ENCODE results near the gene MYBPHL.

Gene MYBPHL

DNA sequence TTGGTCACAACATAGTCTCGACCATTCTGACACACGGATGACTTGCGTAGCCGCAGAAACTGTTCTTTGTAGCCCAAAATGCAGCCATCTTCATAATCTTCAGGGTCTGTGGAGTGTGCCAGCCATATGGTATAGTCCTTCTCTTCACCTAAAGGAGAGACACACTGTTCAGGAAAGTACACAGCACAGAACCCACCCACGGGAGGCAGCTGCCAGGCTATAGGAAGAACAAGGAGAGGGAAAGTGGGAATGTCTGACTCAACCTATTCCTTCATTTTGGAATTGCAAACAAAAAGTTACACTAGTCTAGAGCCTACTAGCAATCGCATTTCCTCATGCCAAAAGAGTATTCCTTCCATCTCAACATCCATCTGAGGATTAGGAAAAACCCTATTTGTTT is 16.2 kb upstream of the MYBPHL start:
- TF ChIP-seq, protein P1, sequence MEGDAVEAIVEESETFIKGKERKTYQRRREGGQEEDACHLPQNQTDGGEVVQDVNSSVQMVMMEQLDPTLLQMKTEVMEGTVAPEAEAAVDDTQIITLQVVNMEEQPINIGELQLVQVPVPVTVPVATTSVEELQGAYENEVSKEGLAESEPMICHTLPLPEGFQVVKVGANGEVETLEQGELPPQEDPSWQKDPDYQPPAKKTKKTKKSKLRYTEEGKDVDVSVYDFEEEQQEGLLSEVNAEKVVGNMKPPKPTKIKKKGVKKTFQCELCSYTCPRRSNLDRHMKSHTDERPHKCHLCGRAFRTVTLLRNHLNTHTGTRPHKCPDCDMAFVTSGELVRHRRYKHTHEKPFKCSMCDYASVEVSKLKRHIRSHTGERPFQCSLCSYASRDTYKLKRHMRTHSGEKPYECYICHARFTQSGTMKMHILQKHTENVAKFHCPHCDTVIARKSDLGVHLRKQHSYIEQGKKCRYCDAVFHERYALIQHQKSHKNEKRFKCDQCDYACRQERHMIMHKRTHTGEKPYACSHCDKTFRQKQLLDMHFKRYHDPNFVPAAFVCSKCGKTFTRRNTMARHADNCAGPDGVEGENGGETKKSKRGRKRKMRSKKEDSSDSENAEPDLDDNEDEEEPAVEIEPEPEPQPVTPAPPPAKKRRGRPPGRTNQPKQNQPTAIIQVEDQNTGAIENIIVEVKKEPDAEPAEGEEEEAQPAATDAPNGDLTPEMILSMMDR (IDR thresholded peaks at IDR 0.05; ENCODE audit: borderline replicate concordance, control extremely low read depth, extremely low read depth, insufficient read depth, missing control alignments), result no peak
- in situ Hi-C loops (cut with MboI; ENCODE audit: low sequenced_read_pairs, unreplicated experiment), result no loop called here
- no peak for DNase-seq (ENCODE audit: low spot score)

DNA sequence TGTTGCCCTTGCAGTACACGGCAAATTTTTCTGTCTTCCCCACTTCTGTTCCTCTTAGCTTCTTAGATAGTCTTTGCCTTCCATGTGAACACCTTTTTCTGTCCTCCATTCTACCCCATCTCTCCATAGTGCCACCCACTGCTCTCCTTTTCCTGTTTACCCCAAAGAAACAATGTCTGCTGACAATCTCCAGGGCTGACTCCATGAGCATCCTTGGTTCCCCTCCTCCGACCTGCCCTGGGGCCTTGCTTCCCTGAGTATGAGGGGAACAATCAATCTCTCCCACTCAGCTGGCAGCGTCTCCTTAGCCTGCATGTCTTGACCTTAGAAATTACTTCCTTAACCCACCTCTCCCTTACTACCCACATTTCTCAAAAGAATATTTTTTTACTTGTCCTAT is 12.3 kb upstream of the MYBPHL start:
- in situ Hi-C loops (cut with MboI; ENCODE audit: low sequenced_read_pairs, unreplicated experiment), result no loop called here
- TF ChIP-seq, protein P1 (IDR thresholded peaks at IDR 0.05; ENCODE audit: borderline replicate concordance, control extremely low read depth, extremely low read depth, insufficient read depth, missing control alignments), result no peak
- no peak for DNase-seq (ENCODE audit: low spot score)

DNA sequence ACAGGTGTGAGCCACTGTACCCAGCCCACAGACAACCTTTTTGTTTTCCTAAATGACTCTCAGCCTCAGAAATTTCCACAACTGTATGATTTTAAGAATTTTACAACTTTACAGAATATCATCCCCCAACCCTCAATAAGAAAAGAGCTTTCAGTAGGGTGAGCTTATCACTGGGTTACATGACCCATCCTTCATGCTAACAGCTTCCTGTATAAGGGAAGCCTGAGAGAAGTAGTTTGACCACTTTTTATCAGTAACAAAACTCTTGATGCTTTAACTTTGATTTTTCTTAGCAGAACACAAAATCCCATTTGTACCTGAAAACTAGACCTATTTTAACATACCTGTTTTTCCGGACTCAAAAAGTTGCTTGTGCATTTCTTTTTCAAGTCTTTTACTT is 9.7 kb upstream of the MYBPHL start:
- TF ChIP-seq, protein P1 (IDR thresholded peaks at IDR 0.05; ENCODE audit: borderline replicate concordance, control extremely low read depth, extremely low read depth, insufficient read depth, missing control alignments), result no peak
- in situ Hi-C loops (cut with MboI; ENCODE audit: low sequenced_read_pairs, unreplicated experiment), result no loop called here
- no peak for DNase-seq (ENCODE audit: low spot score)

DNA sequence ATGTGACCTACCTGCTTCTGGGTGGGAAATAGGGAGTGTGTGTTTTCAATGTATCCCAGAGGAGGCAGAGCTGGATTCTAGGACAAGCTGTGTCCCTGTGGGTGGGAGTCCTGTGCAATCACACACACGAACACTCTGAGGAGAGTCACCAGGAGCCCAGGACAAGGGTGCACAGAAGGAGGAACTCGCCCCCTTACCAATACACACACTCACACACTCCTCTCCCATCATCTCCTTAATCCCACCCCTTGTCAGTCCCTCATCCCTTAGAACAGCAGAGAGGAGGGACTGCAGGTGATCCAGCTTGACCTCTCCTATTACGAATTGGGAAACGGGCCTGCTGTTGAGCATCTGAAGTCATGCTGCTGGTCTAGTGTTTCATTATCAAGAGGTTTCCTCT is 8.5 kb upstream of the MYBPHL start:
- TF ChIP-seq, protein P1 (IDR thresholded peaks at IDR 0.05; ENCODE audit: borderline replicate concordance, control extremely low read depth, extremely low read depth, insufficient read depth, missing control alignments), result no peak
- in situ Hi-C loops (cut with MboI; ENCODE audit: low sequenced_read_pairs, unreplicated experiment), result no loop called here
- no peak for DNase-seq (ENCODE audit: low spot score)

DNA sequence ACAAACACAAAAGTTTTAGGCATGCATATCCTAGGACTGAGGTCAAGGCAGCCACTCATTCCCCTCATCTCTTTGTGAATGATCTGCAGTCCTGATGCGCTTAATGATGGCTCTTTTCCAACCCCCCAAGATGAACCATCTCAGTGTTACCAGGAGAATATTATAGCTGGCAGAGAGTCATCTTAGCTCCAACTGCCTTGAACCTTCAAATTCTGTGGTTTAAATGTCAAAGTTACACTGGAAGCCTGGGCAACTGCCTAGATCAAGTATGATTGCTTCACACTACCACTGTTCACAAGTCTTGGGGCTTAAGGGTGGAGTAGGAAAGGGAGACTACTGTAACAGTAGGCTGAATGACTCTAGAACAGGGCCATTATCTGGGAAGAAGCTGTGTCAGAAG is 8.0 kb upstream of the MYBPHL start:
- TF ChIP-seq, protein P1 (IDR thresholded peaks at IDR 0.05; ENCODE audit: borderline replicate concordance, control extremely low read depth, extremely low read depth, insufficient read depth, missing control alignments), result no peak
- in situ Hi-C loops (cut with MboI; ENCODE audit: low sequenced_read_pairs, unreplicated experiment), result no loop called here
- DNase-seq (ENCODE audit: low spot score), result no peak

DNA sequence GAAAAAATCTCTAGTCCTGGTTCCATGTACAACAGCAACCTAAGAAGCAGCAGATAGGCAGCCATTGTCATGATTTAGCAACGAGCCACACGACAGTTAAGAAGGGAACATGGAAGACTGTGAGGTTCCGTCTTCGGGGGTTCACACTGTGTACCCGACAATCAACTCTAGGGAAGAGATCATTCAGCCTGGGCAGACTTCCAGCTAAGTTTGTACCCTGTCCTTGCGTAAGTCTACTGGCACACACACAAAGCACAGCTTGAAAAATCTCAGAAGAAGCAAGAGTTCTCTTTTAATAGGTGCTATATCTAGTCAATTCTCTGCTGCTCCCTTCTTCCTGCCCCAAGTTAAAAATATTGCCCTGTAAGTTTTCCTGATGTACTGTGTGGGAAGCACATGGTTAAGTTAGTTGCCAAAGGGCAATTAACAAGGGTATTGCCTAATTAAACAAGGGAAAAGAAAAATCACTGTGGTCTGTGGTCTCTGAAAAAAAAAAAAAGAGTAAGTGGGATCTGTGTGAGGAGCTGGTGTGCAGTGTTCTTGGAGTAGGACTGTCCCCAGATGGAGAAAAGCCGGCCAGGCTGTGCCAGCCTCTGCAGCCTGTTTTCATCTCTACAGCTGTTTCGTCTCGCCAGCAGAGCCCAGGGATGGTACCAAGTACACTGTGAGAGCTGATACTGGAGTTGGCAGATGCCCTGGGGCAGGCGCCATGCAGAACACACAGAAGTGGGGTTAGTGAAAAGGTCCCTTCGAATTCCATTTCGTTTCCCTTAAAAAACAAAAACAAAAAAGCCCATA is 6.4 kb upstream of the MYBPHL start:
- no peak for DNase-seq (ENCODE audit: low spot score)
- TF ChIP-seq, protein P1 (IDR thresholded peaks at IDR 0.05; ENCODE audit: borderline replicate concordance, control extremely low read depth, extremely low read depth, insufficient read depth, missing control alignments), result no peak
- in situ Hi-C loops (cut with MboI; ENCODE audit: low sequenced_read_pairs, unreplicated experiment), result no loop called here

Measured in GM13976 (cell line).